NCI-H748 (cell line): Measurements from ENCODE around the gene SKAP1.
A peak's percentile ranks its signal among the peaks of the same experiment; 100 is the strongest.
"Not testable (repeated sequence)": the region's sequence is repeated elsewhere in the genome, so short reads cannot be mapped to it uniquely, and the experiment has no call there.

Experiments used
- DNase-seq: peaks from one replicate; lab custom pipeline; 2025; ENCODE audit not compliant: unreplicated experiment; lab: John Stamatoyannopoulos, UW

SKAP1 gene

DNA sequence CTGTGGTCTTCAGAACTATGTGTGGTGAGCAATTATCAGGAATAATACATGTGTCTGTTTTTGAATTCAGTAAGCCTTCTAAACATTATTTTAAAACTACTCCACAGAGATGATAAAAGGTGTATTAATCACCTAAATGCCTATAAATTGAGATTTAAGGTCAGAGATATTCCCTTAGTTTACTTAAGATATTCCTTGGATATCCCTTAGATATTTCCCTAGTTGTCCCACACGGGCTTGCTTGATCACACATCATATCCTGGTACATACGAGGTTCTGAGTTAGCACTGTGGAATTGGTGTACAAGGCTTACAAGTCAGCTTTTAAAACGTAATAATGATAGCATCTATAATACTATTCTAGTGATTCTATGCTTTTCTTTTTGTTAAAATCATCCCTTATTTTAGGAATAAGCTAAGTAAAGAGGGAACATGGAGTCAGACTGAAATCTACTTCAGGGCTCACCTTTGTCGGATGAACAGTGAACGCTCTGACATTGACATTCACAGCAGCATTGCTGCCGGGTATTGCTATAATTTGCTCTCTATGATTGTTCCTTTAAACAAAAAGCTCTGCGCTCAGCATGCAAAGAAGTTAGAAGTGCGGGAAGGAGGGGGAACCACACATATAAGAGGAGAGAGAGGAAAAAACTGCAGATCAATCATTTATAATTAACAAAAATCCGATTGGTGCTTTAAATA, 136.5 kb downstream of the SKAP1 start:
- no peak for DNase-seq

DNA sequence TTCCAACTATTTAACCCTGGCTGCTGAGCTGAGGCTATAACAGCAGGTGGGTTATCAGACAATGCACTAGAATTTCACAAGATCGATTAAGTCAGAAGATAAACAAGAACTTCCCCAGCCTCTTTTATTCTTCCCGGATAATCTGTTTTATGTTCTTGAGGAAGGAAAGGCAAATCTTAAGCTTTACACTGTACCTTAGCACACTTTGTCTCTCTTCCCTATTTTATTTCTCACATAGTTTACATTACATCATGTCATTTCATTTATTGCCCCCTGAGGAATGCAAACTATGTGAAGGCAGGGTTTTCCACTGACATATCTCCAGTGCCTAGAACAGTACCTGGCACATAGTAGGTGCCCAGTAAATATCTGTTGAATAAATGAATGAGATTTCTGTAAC, 139.6 kb downstream of the SKAP1 start:
- DNase-seq = no peak

DNA sequence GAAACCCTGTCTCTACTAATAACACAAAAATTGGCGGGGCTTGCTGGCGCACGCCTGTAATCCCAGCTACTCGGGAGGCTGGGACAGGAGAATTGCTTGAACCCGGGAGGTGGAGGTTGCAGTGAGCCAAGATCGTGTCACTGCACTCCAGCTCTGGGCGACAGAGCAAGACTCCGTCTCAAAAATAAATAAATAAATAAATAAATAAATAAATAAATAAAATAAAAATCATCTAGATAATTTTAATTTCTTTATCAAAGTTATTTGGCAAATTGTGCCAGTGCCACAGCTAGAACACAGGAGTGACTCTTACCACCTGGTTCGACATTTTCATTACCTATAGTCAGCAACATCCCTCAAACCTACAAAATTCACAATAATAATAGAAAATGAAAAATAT, 143.1 kb downstream of the SKAP1 start:
- not testable (repeated sequence) for DNase-seq

DNA sequence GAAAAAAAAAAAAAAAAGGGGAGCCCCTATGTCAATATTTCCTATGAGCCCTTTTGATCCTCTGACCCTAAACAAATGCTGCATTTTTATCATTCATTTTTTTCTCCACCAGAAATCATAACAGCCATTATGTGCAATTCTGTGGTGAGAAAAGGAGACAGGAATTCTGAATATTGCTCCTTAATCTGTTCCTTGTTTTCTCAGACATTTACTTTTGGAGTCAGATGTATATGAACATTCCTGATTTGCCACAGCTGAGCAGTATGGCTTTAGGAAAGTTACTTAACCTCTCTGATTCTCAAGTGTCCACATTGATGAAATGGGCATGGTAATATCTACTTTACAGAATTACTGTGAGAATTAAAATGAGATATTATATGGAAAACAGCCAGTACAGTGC, 144.4 kb downstream of the SKAP1 start:
- no peak for DNase-seq

DNA sequence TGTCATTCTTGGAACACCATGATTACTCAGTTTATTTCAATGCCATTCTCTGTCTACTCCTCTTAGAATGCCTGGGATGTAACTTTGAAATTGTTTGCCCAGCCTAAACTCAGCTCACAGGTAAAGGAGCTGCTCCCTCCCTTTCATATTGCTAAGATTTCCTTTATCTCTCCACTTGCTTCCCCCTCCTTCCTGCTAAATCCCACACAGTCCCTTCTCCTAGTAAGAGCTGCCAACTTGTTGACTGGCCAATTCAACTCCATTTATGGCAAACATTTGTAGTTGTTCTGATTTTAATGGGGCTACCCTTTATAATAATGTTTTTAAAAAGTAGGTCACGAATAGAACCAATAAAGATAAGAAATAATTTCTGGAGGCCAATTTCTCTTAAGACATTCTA, 146.1 kb downstream of the SKAP1 start:
- no peak for DNase-seq

DNA sequence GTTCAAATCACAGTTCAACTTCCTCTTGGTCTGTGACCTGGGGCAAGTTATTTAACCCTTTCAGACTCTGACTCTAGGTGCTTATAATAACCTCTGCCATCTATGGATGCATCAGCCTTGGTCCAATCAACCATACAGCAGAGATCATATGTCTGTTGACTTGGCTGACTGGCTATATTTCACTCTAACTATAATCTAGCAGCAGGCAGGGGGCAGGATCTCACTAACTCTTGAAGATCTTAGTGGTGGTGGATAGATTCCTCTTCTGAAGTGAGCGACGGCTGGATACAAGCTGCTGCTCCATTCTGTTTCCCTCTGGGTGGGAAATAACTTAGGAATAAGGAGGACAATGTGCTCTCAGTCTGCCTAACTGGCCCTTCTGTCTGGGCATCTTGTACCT, 146.6 kb downstream of the SKAP1 start:
- no peak for DNase-seq

DNA sequence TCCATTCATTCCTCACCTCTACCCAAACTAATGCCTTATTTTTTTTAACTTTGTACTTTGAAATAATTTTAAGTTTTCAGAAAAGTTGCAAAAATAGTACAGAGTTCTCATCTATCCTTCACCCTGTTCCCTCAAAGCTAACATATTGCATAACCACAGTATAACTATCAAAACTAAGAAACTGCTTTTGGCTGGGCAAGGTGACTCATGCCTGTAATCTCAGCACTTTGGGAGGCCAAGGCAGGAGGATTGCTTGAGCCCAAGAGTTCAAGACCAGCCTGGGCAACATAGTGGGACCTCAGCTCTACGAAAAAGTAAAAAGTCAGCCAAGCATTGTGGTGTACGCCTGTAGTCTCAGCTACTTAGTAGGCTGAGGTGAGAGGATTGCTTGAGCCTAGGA, 147.7 kb downstream of the SKAP1 start:
- DNase-seq = no peak

DNA sequence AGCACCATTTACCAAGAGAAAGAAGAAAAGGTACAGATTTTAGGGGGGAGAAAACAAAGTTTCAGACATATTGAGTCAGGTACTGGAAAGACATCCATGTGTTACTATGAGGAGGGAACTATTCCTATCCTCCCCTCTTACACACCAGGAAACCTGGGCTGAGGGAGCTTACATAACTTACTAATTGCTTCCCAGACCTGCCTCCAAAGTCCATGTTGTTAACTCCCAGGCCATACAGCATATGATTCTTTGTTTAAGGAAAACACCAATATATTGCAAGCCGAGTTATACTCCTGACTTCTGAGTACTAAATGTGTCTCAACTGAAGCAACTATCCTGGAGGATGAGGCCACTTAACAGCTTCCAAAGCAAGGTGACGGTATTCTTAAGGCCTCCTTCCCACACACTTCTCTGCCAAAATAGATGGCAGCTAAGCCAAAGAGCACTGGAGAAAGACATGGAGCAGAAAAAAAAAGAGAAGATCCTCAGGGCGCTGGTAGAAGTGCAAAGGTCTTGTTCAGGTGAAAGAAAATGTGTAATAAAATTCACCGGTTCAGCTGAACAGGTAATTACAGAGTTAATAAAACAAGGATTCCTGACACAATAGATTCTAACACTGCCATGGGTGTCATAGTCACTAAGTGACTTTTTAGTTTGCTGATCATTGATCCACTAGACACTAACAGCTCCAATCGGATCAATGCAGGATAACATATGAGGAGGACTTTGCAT, 151.1 kb downstream of the SKAP1 start:
- no peak for DNase-seq

DNA sequence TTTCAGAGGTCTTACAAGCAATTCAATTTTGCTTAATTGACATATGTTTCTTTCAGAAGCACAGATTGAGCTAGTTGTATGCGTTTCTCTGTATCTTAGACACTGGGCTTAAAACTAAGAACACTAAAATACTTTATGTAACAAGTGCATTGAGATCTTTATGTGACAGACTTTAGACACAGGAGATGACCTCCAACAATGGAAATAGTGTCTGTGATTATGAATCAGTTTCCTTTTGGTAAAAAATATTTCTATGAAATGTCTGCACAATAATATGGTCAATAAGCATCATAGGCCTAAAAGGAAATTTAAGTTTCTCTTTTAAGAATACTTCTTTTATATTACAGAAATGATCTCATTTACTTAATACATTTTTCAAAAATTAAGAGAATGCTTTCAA, 153.2 kb downstream of the SKAP1 start:
- DNase-seq = no peak

DNA sequence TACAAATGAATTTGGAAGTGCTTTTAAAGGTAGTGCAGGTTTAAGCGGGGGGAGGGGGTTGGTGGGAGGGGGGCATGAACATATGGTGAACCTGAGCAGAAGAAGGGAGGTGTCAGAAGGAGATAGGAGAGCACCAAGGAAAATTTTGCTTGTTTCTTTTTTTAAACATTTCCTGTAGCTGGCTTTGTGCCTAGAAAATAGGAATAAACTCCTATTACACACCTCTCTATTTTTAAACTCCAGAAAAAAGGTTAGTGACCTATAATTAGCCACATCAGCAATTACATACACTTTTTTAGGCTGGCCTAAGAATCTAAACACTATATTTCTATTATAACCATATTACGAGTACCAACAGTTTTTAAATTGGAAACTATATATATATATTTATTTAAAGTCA, 159.1 kb downstream of the SKAP1 start:
- no peak for DNase-seq

DNA sequence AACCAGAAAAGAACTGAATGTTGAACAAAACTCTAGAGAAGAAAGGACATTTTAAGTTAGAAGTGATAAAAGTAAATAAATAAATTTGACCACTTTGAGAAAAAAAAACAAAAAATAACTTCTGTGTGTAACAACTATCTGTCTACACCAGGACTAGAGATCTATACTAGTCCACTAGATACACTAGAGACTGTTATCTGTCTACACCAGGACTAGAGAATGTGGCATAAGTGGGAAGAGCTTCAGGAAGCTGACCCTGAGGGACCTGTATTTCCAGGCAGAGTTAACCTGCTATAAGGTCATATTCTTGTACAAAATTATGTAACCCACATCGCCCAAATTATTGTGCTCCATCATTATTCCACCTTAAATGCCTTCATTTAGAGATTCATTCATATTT, 160.8 kb downstream of the SKAP1 start:
- DNase-seq = no peak

DNA sequence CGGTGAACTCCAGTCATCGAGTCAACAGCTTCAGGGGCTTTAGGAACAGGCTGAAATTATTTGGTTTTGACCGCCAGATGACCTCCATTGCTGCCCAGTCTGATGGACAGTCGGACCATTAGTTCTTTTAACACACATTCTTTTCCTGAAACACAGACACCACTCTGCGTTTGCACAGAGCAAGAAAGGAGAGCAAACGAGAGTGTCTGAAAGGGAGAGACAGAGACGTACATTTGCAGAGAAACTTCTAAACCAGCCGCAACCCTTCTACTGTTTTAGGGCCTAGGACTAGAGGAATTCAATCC, 166.3 kb downstream of the SKAP1 start:
- no peak for DNase-seq

DNA sequence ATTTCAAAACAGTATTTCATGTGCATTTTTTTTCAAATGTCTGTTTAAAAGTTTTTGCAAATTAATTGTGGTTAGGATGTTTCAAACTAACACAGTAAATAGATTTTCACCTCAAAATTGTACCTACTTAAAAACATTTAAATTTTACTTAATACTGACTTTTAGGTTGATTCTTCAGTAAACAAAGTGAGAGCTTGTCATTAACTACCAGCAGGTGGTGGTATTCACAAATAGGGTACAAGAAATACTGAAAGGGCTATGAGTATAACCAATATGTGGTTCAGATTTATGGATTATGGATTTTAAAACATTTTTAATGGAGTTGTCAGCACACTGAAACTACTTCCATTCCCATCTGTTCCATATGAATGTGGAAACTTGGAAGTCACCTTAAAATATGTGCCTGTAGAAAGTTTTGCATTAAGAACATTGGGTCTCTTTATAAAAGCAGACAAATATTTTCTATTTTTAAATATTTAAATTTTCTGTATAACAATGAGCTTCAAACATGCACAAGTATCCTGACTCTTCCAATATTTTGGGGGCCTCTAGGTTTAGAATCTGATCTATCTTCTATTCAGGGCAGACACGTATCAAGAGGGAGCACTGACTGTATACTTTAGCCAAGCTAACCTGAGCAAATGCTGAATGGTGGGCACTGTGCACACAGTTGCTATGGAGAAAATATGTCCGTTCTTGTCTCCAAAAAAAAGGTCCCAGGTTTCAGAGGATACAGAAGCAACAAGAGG, 166.9 kb downstream of the SKAP1 start:
- peak; percentile 33 for DNase-seq

DNA sequence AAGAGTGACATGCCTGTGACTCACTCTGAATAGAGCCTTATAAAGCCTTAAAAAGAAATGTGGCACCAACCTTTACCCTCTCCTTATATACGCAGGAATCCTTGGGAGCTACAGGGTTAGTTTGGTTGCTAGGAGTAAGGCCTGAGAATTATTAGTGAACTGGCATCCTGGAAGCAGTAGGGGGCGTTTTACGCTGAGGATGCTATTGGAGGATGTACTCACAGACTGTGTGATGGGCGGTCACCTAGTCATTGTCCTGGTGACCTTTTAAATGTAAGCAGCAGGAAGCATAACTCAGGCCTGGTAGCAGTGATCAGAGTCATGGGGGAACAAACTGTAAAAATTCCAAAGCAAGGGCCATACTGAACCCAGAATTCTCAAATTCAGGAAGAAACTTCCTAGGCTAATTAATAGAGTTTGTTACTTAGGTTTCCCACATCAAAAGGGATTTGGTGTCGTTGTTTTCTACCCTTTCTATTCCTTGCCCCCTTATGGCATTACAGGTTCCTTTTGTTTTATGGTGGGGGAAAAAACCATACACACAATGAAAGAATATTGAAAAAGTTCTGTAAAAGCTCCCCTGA, 168.6 kb downstream of the SKAP1 start:
- peak; percentile 68 for DNase-seq

DNA sequence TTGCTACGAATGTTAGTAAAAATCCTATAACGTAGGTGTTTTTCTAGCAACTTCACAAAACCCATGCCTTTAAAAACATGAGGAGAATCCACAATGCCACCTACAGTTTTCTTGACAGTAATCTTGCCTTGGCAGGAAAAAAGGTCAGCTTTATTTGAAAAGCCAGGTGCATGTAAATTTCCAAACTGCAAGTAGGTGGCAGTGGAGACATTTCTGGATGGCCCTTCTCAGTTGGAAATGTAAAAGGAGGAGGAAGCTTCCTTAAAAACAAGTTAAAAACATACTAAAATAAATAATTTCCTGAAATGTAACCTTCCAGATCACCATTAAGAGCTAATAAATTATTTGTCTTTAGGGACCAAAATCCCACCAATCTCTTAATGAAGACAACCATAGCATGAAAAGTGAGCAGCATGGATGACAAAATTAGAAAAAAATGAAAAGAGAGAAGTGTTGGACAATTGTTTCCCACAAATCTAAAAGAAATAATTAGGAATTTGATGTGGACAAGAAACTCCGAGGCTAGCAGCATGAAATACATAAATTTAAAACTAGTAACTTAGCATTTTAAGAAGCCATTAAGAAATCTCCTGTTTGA, 170.2 kb downstream of the SKAP1 start:
- DNase-seq = peak; percentile 49

DNA sequence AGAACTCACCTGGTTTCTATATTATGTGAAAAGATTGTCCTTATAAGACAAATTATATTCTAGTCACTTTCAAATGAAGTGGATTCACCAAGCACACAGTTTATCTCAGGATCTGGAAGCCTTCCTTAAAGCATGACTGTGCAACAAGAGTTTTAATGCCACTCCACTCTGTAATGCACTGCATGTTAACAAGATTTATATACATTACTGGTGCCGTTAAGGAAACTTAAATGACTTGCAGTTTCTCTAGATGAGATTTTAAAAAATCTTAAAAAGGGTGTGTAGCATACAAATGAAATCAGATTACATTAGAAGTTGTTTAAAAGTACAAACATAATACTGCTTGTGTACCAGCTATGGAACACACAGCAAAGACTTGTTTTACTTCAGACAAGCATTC, 171.7 kb downstream of the SKAP1 start:
- DNase-seq = no peak

DNA sequence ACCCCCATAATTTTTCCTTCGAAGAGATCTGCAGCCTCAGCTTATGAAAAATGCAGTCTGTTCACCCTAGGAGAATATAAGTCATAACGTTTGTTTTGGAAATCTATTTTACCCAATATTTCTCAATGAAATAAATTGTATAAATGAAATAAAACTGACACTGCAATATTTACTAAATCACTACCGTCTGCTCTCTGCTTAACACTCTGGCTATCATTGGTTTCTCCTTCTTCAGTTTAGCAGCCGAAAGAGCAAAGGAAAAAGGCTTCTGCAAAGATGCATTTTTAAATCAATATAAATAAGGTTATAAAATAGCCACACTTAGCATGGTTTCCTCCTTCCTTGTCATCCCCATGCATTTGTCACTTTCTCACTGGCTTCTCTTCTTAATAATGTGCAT, 174.3 kb downstream of the SKAP1 start:
- no peak for DNase-seq

DNA sequence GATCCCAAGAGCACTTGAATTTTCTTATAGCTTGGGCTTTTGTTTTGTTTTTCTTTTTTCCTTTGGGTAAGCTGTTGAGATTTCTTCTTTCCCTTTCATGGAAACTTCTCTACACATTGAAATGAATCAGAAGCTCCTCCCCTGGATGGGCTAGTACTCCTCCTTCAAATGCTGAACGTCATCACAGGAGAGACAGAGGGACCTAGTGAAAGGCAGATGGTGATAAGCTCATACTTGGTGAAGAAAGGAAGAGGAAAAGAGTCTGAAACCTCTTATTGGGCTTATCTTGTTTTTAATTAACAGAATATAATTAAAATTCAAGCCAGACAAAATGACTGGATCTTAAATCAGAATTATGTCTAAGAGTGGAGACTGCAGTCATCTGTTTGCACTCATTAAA, 175.1 kb downstream of the SKAP1 start:
- DNase-seq = no peak

DNA sequence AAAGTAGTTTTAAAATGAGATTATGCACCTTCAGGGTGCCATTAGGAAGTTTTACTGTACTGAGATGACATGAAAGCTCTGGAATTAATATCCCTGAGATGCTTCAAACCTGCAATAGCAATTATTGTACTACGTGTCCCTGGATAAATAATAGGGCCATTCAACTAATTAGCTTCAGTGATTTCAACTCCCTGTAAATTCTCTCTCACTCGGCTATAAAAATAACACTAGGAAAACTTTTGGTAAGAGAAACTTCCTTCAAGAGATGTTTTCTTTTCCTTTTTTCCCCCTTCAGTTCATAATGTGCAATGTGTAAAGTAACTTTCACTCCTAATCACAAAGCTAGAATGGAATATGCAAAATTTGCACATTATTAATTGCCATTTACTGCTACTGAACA, 176.0 kb downstream of the SKAP1 start:
- no peak for DNase-seq

DNA sequence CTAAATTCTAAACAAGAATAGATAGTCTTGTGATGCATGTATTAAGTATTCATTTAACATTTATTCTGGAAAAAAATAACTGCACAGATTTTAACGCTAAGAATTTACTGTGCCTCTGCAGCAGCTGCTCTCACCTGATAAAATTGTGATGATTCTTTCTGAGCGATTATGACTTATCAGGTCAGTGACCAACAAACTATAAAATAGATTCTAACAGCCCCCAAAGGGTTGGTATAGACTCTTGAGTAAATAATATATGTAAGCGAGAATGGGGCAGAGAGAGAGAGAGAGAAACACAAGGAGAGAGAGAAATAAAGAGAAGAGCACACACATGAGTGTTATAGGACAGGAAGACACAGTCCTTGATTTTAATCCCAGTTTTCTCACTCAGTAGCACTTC, 178.1 kb downstream of the SKAP1 start:
- DNase-seq = no peak

DNA sequence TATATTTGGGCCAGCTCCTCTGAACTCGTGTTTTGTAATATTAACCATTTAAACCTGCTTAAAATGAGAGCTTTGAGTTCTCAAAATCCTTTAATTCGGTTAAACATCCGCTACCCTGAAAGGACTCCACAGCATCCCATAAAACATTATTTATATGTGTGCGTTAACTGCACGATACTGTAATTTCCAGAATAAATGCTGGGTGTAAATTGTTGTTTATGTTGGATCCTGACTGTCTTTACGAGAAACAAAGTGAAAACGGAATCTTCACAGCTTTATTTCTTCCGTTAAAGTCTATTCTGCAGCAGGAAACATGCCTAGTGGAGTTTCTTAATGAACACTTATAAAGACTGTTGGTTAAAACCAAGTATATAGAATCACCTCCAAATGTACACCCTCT, 179.1 kb downstream of the SKAP1 start:
- no peak for DNase-seq

DNA sequence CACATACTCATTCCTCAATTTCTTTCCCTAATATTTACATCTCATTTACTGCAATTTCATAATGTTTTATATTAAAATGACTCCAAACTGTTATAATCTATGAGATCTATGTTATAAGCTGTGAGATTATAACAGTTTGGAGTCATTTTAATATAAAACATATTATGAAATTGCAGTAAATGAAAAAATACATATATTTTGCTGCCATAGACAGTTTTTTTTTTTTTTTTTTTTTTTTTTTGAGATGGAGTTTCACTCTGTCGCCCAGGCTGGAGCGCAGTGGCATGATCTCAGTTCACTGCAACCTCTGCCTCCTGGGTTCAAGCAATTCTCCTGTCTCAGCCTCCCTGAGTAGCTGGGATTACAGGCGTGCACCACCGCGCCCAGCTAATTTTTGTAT, 180.0 kb downstream of the SKAP1 start:
- not testable (repeated sequence) for DNase-seq
